ENCODE results near the gene TGIF2LY.
"Not testable (repeated sequence)": the region's sequence is repeated elsewhere in the genome, so short reads cannot be mapped to it uniquely, and the experiment has no call there.

TGIF2LY gene

DNA sequence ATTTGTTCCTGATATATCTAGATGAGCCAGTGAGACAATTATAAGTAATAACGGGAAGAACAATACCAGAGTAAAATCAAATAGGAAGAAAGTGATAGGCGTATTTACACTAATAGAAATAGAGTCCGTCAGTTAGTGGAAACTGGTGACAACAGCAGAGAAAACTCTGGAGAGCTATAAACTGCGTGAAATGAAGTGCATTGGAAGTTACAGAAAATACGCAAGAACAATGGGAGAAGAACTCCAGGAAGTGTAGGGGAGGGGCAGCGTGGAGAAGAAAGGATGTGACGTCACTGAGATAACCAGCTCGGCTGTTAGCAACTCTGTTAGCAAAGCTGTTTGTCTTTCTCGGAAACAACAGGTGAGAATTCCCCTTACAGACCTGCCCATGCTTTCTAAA, at the start of gene TGIF2LY:
TSS of gene TGIF2LY (plus strand) at position 301 of the 400 bp plus-strand sequence. CDS start 178 bp downstream, outside the sequence.
- not testable (repeated sequence) for DNase-seq

Data from CD4-positive, alpha-beta T cell treated with Interleukin-17A for 4 hours (primary cell).